MCF 10A (cell line): ENCODE results near the gene FILIP1L. TPM values are rescaled to one million over a fixed set of nuclear protein-coding genes. Genes with fewer than 3 reads are reported as not detected.

Experiments used
- BruUV-seq: library from RNA; stranded (reverse); fragments of 400-500 nt; replicated peaks from 2 replicates; lab custom pipeline; 2021; lab: Mats Ljungman, UMichigan
- CTCF ChIA-PET: fragments of 300-600 bp; sonication (Branson Sonifier 250); formaldehyde crosslinking; extraction: SDS; loops from one replicate; lab custom pipeline; 2021; ENCODE audit warnings: antibody characterized with exemption, inconsistent platforms; lab: Yijun Ruan, JAX
- POLR2A ChIA-PET: fragments of 300-600, 350-650 bp; sonication (Branson Sonifier 250); formaldehyde crosslinking; extraction: SDS; loops from one replicate; lab custom pipeline; 2020; ENCODE audit warnings: antibody characterized with exemption, inconsistent platforms; lab: Yijun Ruan, JAX
- DNase-seq: peaks from one replicate; pipeline ENCODE4 v3.0.0-alpha.2; 2018; ENCODE audit not compliant: unreplicated experiment
- H3K27ac Mint-ChIP-seq: one replicate; pipeline ENCODE4 v1.8.0; 2022; ENCODE audit warnings: mild to moderate bottlenecking, low read depth, mixed read lengths; ENCODE audit not compliant: unreplicated experiment
- H3K27me3 Mint-ChIP-seq: one replicate; pipeline ENCODE4 v1.8.0; 2022; ENCODE audit warnings: mixed read lengths; ENCODE audit not compliant: insufficient read depth, unreplicated experiment
- H3K36me3 Mint-ChIP-seq: one replicate; pipeline ENCODE4 v1.8.0; 2022; ENCODE audit warnings: mild to moderate bottlenecking, moderate library complexity, mixed read lengths; ENCODE audit not compliant: insufficient read depth, unreplicated experiment
- H3K4me1 Mint-ChIP-seq: one replicate; pipeline ENCODE4 v1.8.0; 2022; ENCODE audit warnings: mixed read lengths; ENCODE audit not compliant: insufficient read depth, unreplicated experiment
- H3K4me3 Mint-ChIP-seq: one replicate; pipeline ENCODE4 v1.8.0; 2022; ENCODE audit warnings: mild to moderate bottlenecking, moderate library complexity, mixed read lengths; ENCODE audit not compliant: unreplicated experiment
- H3K9me3 Mint-ChIP-seq: one replicate; pipeline ENCODE4 v1.8.0; 2022; ENCODE audit warnings: mixed read lengths; ENCODE audit not compliant: unreplicated experiment
- intact Hi-C: fragments of 100-400 bp; cut with micrococcal nuclease; formaldehyde crosslinking; loops from 2 replicates; pipeline ENCODE4 v1.14.1; 2022
- total RNA-seq: library from RNA; stranded (reverse); gene quantifications from 2 replicates; pipeline ENCODE4 v1.2.3, GENCODE V29; 2022
- TF ChIP-seq, protein P1 (sequence below): fragments of 200-600 bp; IDR thresholded peaks from one replicate; pipeline ENCODE4 v1.8.0; 2022; ENCODE audit warnings: antibody characterized with exemption, mild to moderate bottlenecking; ENCODE audit not compliant: unreplicated experiment

Gene FILIP1L
- total RNA-seq, 1 experiment from 2014 or later: 2.4 TPM

DNA sequence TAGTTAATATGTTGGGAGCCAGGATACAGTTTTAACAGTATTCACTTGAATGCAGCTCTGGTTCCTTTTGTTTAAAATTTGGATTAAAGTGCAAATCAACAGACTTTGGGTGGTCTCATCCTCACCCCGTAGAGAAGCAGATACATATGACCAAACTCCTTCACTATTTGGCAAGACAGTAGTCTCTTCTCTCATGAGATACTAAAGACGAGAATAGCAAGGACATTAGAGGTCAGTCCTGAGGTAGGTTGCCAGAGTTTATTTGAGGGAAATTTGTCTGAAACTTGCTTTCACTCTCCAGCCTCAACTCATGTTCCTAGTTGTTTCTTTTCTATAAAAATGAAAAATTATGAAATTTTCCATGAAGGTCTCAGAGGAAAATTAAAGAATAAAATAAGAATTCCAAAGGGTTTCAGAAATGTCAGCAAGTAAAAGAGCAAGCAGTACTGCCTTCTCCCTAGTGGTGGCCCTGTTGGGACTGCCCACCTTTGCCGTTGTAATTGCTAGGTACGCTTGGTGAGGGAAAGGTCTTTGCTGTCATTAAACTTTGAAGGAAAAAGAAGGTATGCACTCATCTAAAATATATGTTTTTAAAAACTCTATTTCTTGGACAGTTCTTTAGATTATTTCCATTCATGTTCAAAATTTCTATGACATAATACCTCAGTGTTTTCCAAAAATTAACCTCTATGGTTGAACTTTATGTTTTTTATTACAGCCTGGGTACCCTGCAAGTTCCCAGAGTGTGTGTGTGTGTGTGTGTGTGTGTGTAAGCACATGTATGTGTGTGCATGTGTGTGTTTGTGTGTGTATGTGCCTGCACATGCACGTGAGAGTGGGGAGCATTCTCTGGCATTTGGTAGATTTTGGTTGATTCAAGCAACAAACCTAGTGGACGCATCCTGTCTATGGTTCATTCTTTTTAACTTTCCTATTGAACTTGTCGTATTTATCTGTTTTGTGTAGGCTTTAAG lies 185.2 kb downstream of the FILIP1L start:
- Mint-ChIP-seq H3K9me3 (no peaks in the 10 kb centered on the region), H3K27me3 (no peaks in the 10 kb centered on the region), H3K36me3 (no peaks in the 10 kb centered on the region), H3K4me3 (peak overlapping the region; percentile 34), H3K27ac (peak overlapping the region; percentile 78), H3K4me1 (peaks cover 13% of the 10 kb centered on the region)
- ChIA-PET CTCF (interaction anchor here (0.6 kb wide), 1 partner anchor 14 kb away, joined by 6 read pairs; no protein-coding TSS in a partner anchor), POLR2A (interaction anchor here (0.7 to 2.2 kb wide), 8 partner anchors 9 to 74 kb away, joined by 3 to 8 read pairs (median 4); no protein-coding TSS in a partner anchor)
- DNase-seq: no peak
- TF ChIP-seq, protein P1, sequence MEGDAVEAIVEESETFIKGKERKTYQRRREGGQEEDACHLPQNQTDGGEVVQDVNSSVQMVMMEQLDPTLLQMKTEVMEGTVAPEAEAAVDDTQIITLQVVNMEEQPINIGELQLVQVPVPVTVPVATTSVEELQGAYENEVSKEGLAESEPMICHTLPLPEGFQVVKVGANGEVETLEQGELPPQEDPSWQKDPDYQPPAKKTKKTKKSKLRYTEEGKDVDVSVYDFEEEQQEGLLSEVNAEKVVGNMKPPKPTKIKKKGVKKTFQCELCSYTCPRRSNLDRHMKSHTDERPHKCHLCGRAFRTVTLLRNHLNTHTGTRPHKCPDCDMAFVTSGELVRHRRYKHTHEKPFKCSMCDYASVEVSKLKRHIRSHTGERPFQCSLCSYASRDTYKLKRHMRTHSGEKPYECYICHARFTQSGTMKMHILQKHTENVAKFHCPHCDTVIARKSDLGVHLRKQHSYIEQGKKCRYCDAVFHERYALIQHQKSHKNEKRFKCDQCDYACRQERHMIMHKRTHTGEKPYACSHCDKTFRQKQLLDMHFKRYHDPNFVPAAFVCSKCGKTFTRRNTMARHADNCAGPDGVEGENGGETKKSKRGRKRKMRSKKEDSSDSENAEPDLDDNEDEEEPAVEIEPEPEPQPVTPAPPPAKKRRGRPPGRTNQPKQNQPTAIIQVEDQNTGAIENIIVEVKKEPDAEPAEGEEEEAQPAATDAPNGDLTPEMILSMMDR: no peak
- intact Hi-C loops: loop anchor here (5.0 kb wide), 1 partner anchor 73 kb away; no protein-coding TSS in a partner anchor
- BruUV-seq: no TSS peak

GRCh38 chr3:99927671-99928457 lies 186.4 kb downstream of the FILIP1L start:
- POLR2A ChIA-PET: interaction anchor here (1.0 to 1.7 kb wide), 3 partner anchors 11 to 39 kb away, joined by 3 to 8 read pairs (median 3); no protein-coding TSS in a partner anchor
- CTCF ChIA-PET: interaction anchor here (0.6 to 1.8 kb wide), 5 partner anchors 9 to 326 kb away, joined by 3 to 5 read pairs (median 3); no protein-coding TSS in a partner anchor

GRCh38 chr3:99925584-99926230 lies 188.6 kb downstream of the FILIP1L start:
- BruUV-seq: no TSS peak
- Mint-ChIP-seq H3K4me1 (peaks cover 24% of the 10 kb centered on the region), H3K27me3 (no peaks in the 10 kb centered on the region), H3K27ac (peak overlapping the region; percentile 55), H3K9me3 (no peaks in the 10 kb centered on the region), H3K36me3 (no peaks in the 10 kb centered on the region), H3K4me3 (no peak overlapping the region)
- CTCF ChIA-PET: interaction anchor here (0.6 to 1.8 kb wide), 5 partner anchors 9 to 328 kb away, joined by 3 to 5 read pairs (median 3); no protein-coding TSS in a partner anchor
- TF ChIP-seq, protein P1: no peak
- intact Hi-C loops: loop anchor here (5.0 kb wide), 1 partner anchor 77 kb away; no protein-coding TSS in a partner anchor
- DNase-seq: peak; percentile 58
- POLR2A ChIA-PET: interaction anchor here (1.0 to 2.3 kb wide), 2 partner anchors 9 to 16 kb away, joined by 4 to 10 read pairs; no protein-coding TSS in a partner anchor

More at GRCh38 chr3:99927671-99928457, 186.4 kb downstream of the FILIP1L start:
- no peak for DNase-seq
- intact Hi-C loops: loop anchor here (5.0 kb wide), 1 partner anchor 74 kb away; no protein-coding TSS in a partner anchor
- TF ChIP-seq, protein P1: no peak
- H3K4me1 Mint-ChIP-seq: peaks cover 13% of the 10 kb centered on the region
- H3K27ac Mint-ChIP-seq: no peak overlapping the region
- BruUV-seq: no TSS peak
- no peaks in the 10 kb centered on the region for H3K9me3 Mint-ChIP-seq
- no peaks in the 10 kb centered on the region for H3K36me3 Mint-ChIP-seq
- H3K27me3 Mint-ChIP-seq: no peaks in the 10 kb centered on the region
- no peak overlapping the region for H3K4me3 Mint-ChIP-seq
